HUES64 (cell line): ENCODE measurements around the gene IL7R. TPM values are rescaled to one million over a fixed set of nuclear protein-coding genes. Genes with fewer than 3 reads are reported as not detected.

Source experiments
- H3K27ac ChIP-seq: 2 replicates; pipeline ENCODE4 v1.7.0; 2013; ENCODE audit warnings: low read depth, low read length, inconsistent platforms
- H3K27me3 ChIP-seq: 2 replicates; pipeline ENCODE4 v1.6.1; 2013; ENCODE audit warnings: mild to moderate bottlenecking, low read length; ENCODE audit not compliant: insufficient read depth
- H3K36me3 ChIP-seq: 2 replicates; pipeline ENCODE4 v1.6.1; 2013; ENCODE audit warnings: mild to moderate bottlenecking, low read length; ENCODE audit not compliant: insufficient read depth
- H3K4me1 ChIP-seq: 2 replicates; pipeline ENCODE4 v1.6.1; 2013; ENCODE audit warnings: mild to moderate bottlenecking, low read length, moderate library complexity; ENCODE audit not compliant: insufficient read depth
- H3K4me3 ChIP-seq: 2 replicates; pipeline ENCODE4 v1.5.1; 2013; ENCODE audit warnings: mild to moderate bottlenecking, low read length, moderate library complexity
- H3K9ac ChIP-seq: 2 replicates; pipeline ENCODE4 v1.6.1; 2013; ENCODE audit warnings: mild to moderate bottlenecking, low read depth, low read length
- H3K9me3 ChIP-seq: 2 replicates; pipeline ENCODE4 v1.6.1; 2013; ENCODE audit warnings: low read depth, low read length; ENCODE audit not compliant: insufficient read depth
- WGBS: fragments of 150-250, 120-280 bp; methylation state at CpG from one replicate; pipeline ENCODE4 v1.1.7; 2013; ENCODE audit warnings: missing lambda C conversion rate; 5-methylcytosine and 5-hydroxymethylcytosine counted together
- polyA plus RNA-seq, 2 experiments: library from polyadenylated mRNA; stranded (reverse); fragments of 50-300 nt; gene quantifications; one replicate each; pipeline ENCODE4 v1.2.3, GENCODE V29; 2013

IL7R gene, protein sequence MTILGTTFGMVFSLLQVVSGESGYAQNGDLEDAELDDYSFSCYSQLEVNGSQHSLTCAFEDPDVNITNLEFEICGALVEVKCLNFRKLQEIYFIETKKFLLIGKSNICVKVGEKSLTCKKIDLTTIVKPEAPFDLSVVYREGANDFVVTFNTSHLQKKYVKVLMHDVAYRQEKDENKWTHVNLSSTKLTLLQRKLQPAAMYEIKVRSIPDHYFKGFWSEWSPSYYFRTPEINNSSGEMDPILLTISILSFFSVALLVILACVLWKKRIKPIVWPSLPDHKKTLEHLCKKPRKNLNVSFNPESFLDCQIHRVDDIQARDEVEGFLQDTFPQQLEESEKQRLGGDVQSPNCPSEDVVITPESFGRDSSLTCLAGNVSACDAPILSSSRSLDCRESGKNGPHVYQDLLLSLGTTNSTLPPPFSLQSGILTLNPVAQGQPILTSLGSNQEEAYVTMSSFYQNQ
- polyA plus RNA-seq (2013, experiment 1 of 2): 0.30 TPM
- polyA plus RNA-seq (2013, experiment 2 of 2): 0.25 TPM

- no peak within 1 kb of the TSS for H3K9ac ChIP-seq
- WGBS: 79% methylated on average over 1 of the region's 1 CpG
- H3K4me1 ChIP-seq: peaks cover 36% of the 10 kb centered on the region
- H3K36me3 ChIP-seq: no peaks in the 10 kb centered on the region
- no peaks in the 10 kb centered on the region for H3K27me3 ChIP-seq
- H3K27ac ChIP-seq: no peak within 1 kb of the TSS
- H3K4me3 ChIP-seq: no peak within 1 kb of the TSS
- no peaks in the 10 kb centered on the region for H3K9me3 ChIP-seq
Measured at GRCh38 chr5:35856765-35857351, at the start of gene IL7R. TSS of gene IL7R (plus strand) at chr5:35856891. CDS start at chr5:35856978, 87 bp downstream.

- H3K27ac ChIP-seq: no peak overlapping the region
Measured at GRCh38 chr5:35810601-35811000, 46.1 kb upstream of the IL7R start.

GRCh38 chr5:35811108-35811741 lies 45.5 kb upstream of the IL7R start:
- WGBS: 97% methylated on average over 1 of the region's 3 CpGs
- H3K9ac ChIP-seq: no peak overlapping the region
- no peaks in the 10 kb centered on the region for H3K9me3 ChIP-seq
- no peak overlapping the region for H3K27ac ChIP-seq
- no peaks in the 10 kb centered on the region for H3K27me3 ChIP-seq
- H3K4me1 ChIP-seq: no peaks in the 10 kb centered on the region
- H3K36me3 ChIP-seq: no peaks in the 10 kb centered on the region
- H3K4me3 ChIP-seq: no peak overlapping the region

More at GRCh38 chr5:35810601-35811000, 46.1 kb upstream of the IL7R start:
- Histone ChIP-seq H3K4me3 (no peak overlapping the region), H3K9ac (no peak overlapping the region), H3K36me3 (no peaks in the 10 kb centered on the region), H3K9me3 (no peaks in the 10 kb centered on the region), H3K27me3 (no peaks in the 10 kb centered on the region), H3K4me1 (no peaks in the 10 kb centered on the region)

DNA sequence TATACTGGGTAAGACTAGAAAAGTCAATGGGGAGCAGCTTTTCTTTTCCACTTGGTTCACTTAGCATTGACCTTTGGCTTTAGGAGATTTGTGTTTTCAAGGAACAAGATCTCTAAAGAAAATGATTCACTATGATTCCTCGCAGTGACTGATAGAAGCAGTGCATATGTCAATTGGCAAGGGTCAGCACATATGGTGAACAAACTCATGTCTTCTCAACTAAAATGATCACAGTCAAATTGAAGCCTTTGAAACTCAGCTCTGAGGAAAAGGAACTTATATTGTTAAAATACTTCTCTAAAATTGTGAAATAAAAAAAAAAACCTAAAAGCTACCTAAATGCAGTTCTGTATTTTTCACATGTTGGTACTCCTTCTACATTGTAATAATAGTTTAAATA lies 43.2 kb upstream of the IL7R start:
- Histone ChIP-seq H3K27ac (no peak overlapping the region), H3K9ac (no peak overlapping the region), H3K4me3 (no peak overlapping the region), H3K36me3 (no peaks in the 10 kb centered on the region), H3K27me3 (no peaks in the 10 kb centered on the region), H3K9me3 (no peaks in the 10 kb centered on the region), H3K4me1 (no peaks in the 10 kb centered on the region)
- 94% methylated on average over 1 of the region's 1 CpG for WGBS

- H3K27ac ChIP-seq: no peak overlapping the region
- H3K4me1 ChIP-seq: no peaks in the 10 kb centered on the region
- H3K9ac ChIP-seq: no peak overlapping the region
- 76% methylated on average over 10 of the region's 10 CpGs for WGBS
- no peaks in the 10 kb centered on the region for H3K27me3 ChIP-seq
- H3K9me3 ChIP-seq: no peaks in the 10 kb centered on the region
- no peak overlapping the region for H3K4me3 ChIP-seq
- H3K36me3 ChIP-seq: no peaks in the 10 kb centered on the region
Measured at GRCh38 chr5:35815089-35815936, 41.4 kb upstream of the IL7R start.

- H3K27ac ChIP-seq: no peak overlapping the region
- no peaks in the 10 kb centered on the region for H3K4me1 ChIP-seq
- H3K9me3 ChIP-seq: no peaks in the 10 kb centered on the region
- H3K27me3 ChIP-seq: no peaks in the 10 kb centered on the region
- H3K4me3 ChIP-seq: no peak overlapping the region
- no peak overlapping the region for H3K9ac ChIP-seq
- 80% methylated on average over 4 of the region's 4 CpGs for WGBS
- H3K36me3 ChIP-seq: no peaks in the 10 kb centered on the region
Measured at GRCh38 chr5:35816881-35817521, 39.7 kb upstream of the IL7R start.

- H3K9ac ChIP-seq: no peak overlapping the region
- WGBS: 95% methylated on average over 2 of the region's 2 CpGs
Measured at GRCh38 chr5:35819026-35819425, 37.7 kb upstream of the IL7R start.

DNA sequence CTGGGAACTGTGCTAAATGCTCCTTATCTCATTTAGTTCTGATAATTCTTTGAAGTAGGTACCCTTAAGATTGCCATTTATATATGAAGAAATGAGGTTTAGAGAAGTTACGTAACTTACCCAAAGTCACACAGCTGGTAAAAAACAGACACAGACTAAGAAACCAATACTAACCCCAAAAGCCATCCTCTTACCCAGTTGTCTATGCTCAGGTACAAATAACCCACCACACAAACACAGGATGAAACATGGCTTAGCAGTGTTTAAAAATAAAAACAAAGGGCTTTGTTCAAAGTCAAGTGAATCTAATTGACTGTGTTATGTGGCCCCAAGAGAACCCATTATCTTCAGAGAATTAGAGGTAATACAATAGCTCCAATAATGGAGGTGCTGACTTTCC lies 37.0 kb upstream of the IL7R start:
- Histone ChIP-seq H3K9me3 (no peaks in the 10 kb centered on the region), H3K27me3 (no peaks in the 10 kb centered on the region)

More at GRCh38 chr5:35819026-35819425, 37.7 kb upstream of the IL7R start:
- no peak overlapping the region for H3K4me3 ChIP-seq
- no peaks in the 10 kb centered on the region for H3K36me3 ChIP-seq
- H3K9me3 ChIP-seq: no peaks in the 10 kb centered on the region
- no peaks in the 10 kb centered on the region for H3K4me1 ChIP-seq
- no peak overlapping the region for H3K27ac ChIP-seq
- no peaks in the 10 kb centered on the region for H3K27me3 ChIP-seq

GRCh38 chr5:35820735-35821134 lies 36.0 kb upstream of the IL7R start:
- H3K27me3 ChIP-seq: no peaks in the 10 kb centered on the region
- 77% methylated on average over 4 of the region's 4 CpGs for WGBS
- no peak overlapping the region for H3K27ac ChIP-seq
- H3K9ac ChIP-seq: no peak overlapping the region
- H3K4me3 ChIP-seq: no peak overlapping the region
- H3K4me1 ChIP-seq: no peaks in the 10 kb centered on the region
- H3K36me3 ChIP-seq: no peaks in the 10 kb centered on the region
- H3K9me3 ChIP-seq: no peaks in the 10 kb centered on the region

More for the DNA sequence above, 37.0 kb upstream of the IL7R start:
- no peak overlapping the region for H3K9ac ChIP-seq
- no peaks in the 10 kb centered on the region for H3K4me1 ChIP-seq
- H3K4me3 ChIP-seq: no peak overlapping the region
- no peak overlapping the region for H3K27ac ChIP-seq
- no CpG with 5 or more reads among the region's 1 CpG for WGBS
- H3K36me3 ChIP-seq: no peaks in the 10 kb centered on the region

DNA sequence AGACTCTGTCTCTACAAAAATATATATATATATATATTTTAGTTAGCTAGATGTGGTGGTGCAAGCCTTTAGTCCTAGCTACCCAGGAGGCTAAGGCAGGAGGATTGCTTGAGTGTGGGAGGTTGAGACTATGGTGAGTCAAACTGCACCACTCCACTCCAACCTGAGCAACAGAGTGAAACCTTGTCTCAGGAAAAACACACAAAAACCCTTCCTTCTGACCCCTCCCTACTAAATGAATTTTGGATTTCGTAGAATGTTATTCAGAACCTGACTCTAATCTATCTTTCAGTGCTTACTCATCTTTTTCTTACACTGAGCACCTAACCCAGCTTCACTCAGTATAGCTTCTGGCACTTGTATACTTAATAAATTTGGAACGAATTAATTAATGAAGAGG lies 35.2 kb upstream of the IL7R start:
- Histone ChIP-seq H3K36me3 (no peaks in the 10 kb centered on the region), H3K4me1 (no peaks in the 10 kb centered on the region), H3K9me3 (no peaks in the 10 kb centered on the region), H3K27me3 (no peaks in the 10 kb centered on the region), H3K27ac (no peak overlapping the region), H3K9ac (no peak overlapping the region), H3K4me3 (no peak overlapping the region)
- 97% methylated on average over 2 of the region's 2 CpGs for WGBS
